ENCODE results near the gene LHX1. TPM values are rescaled to one million over a fixed set of nuclear protein-coding genes. Genes with fewer than 3 reads are reported as not detected.

The LHX1 gene
- polyA plus RNA-seq, 1 donor from 2014 or later = 2.5 TPM

GRCh38 chr17:36993227-36993626 lies 56.0 kb downstream of the LHX1 start:
- H4K20me1 ChIP-seq (ENCODE audit: insufficient read depth) = no peaks in the 10 kb centered on the region

More at GRCh38 chr17:36993227-36993626, 56.0 kb downstream of the LHX1 start:
- Histone ChIP-seq H3F3A (ENCODE audit: insufficient read depth, low read length, poor library complexity, severe bottlenecking) (no peaks in the 10 kb centered on the region), H3K27me3 (ENCODE audit: insufficient read depth, low read depth, low read length) (no peaks in the 10 kb centered on the region), H3K4me3 (ENCODE audit: low read length) (no peak overlapping the region), H3K79me2 (replicated peaks; ENCODE audit: insufficient read depth, low read length) (no peaks in the 10 kb centered on the region), H3K27ac (ENCODE audit: low read length) (no peak overlapping the region), H2AFZ (ENCODE audit: low read depth, low read length) (no peak overlapping the region), H3K9me3 (ENCODE audit: low read length) (no peaks in the 10 kb centered on the region), H3K9me2 (ENCODE audit: insufficient read depth, low read length) (no peaks in the 10 kb centered on the region), H3K36me3 (ENCODE audit: insufficient read depth, low read length) (peaks cover 13% of the 10 kb centered on the region), H3K4me2 (ENCODE audit: low read length) (no peak overlapping the region), H3K9ac (ENCODE audit: low read length) (no peak overlapping the region)
- TF ChIP-seq SMC3 (conservative IDR thresholded peaks at IDR 0.05; ENCODE audit: poor library complexity) (no peak), MXI1 (conservative IDR thresholded peaks at IDR 0.05; ENCODE audit: poor library complexity, severe bottlenecking) (no peak), EP300 (conservative IDR thresholded peaks at IDR 0.05; ENCODE audit: poor library complexity, severe bottlenecking) (no peak), EZH2 (IDR thresholded peaks at IDR 0.05; ENCODE audit: borderline replicate concordance, insufficient read depth, low read length, poor library complexity, severe bottlenecking) (no peak), POLR2AphosphoS5 (IDR thresholded peaks at IDR 0.05) (no peak), RAD21 (conservative IDR thresholded peaks at IDR 0.05) (no peak), TAF1 (IDR thresholded peaks at IDR 0.05; ENCODE audit: low read depth) (no peak)
- TF ChIP-seq, protein P1, sequence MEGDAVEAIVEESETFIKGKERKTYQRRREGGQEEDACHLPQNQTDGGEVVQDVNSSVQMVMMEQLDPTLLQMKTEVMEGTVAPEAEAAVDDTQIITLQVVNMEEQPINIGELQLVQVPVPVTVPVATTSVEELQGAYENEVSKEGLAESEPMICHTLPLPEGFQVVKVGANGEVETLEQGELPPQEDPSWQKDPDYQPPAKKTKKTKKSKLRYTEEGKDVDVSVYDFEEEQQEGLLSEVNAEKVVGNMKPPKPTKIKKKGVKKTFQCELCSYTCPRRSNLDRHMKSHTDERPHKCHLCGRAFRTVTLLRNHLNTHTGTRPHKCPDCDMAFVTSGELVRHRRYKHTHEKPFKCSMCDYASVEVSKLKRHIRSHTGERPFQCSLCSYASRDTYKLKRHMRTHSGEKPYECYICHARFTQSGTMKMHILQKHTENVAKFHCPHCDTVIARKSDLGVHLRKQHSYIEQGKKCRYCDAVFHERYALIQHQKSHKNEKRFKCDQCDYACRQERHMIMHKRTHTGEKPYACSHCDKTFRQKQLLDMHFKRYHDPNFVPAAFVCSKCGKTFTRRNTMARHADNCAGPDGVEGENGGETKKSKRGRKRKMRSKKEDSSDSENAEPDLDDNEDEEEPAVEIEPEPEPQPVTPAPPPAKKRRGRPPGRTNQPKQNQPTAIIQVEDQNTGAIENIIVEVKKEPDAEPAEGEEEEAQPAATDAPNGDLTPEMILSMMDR (IDR thresholded peaks at IDR 0.05; ENCODE audit: poor library complexity, severe bottlenecking) = no peak
- TF ChIP-seq, protein P2, sequence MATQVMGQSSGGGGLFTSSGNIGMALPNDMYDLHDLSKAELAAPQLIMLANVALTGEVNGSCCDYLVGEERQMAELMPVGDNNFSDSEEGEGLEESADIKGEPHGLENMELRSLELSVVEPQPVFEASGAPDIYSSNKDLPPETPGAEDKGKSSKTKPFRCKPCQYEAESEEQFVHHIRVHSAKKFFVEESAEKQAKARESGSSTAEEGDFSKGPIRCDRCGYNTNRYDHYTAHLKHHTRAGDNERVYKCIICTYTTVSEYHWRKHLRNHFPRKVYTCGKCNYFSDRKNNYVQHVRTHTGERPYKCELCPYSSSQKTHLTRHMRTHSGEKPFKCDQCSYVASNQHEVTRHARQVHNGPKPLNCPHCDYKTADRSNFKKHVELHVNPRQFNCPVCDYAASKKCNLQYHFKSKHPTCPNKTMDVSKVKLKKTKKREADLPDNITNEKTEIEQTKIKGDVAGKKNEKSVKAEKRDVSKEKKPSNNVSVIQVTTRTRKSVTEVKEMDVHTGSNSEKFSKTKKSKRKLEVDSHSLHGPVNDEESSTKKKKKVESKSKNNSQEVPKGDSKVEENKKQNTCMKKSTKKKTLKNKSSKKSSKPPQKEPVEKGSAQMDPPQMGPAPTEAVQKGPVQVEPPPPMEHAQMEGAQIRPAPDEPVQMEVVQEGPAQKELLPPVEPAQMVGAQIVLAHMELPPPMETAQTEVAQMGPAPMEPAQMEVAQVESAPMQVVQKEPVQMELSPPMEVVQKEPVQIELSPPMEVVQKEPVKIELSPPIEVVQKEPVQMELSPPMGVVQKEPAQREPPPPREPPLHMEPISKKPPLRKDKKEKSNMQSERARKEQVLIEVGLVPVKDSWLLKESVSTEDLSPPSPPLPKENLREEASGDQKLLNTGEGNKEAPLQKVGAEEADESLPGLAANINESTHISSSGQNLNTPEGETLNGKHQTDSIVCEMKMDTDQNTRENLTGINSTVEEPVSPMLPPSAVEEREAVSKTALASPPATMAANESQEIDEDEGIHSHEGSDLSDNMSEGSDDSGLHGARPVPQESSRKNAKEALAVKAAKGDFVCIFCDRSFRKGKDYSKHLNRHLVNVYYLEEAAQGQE (IDR thresholded peaks at IDR 0.05; ENCODE audit: borderline replicate concordance) = no peak

Small RNA genes lying within 50 kb of the gene (small RNA-seq; reads per million reads assigned to genes)
- gene AC243773.2 = 0 reads per million in 3 experiments

Other genes starting within 250 kb of the LHX1 start
- 12.7 and 13.4 TPM in 2 replicates for gene AATF, start 11.5 kb downstream of the LHX1 start, polyA plus RNA-seq